Choroid plexus epithelial cell (primary cell): ENCODE measurements around the gene CACNA1H.
A peak's percentile ranks its signal among the peaks of the same experiment; 100 is the strongest.

Experiments
- DNase-seq: peaks from one replicate; pipeline ENCODE4 v3.0.0-alpha.2; 2010; ENCODE audit warnings: low read depth
- H3K4me3 ChIP-seq: 2 replicates; pipeline ENCODE4 v1.5.1; 2011; ENCODE audit warnings: low read depth, mild to moderate bottlenecking, control low read depth, low read length, moderate library complexity
- TF ChIP-seq, protein P1 (sequence below): conservative IDR thresholded peaks from 2 replicates; pipeline ENCODE4 v1.5.1; 2011; ENCODE audit warnings: low read depth, mild to moderate bottlenecking, control low read depth, inconsistent platforms, low read length, moderate library complexity

Gene CACNA1H

GRCh38 chr16:1121601-1122397, 31.1 kb upstream of the CACNA1H start:
- DNase-seq = no peak
- no peak overlapping the region for H3K4me3 ChIP-seq
- TF ChIP-seq, protein P1, sequence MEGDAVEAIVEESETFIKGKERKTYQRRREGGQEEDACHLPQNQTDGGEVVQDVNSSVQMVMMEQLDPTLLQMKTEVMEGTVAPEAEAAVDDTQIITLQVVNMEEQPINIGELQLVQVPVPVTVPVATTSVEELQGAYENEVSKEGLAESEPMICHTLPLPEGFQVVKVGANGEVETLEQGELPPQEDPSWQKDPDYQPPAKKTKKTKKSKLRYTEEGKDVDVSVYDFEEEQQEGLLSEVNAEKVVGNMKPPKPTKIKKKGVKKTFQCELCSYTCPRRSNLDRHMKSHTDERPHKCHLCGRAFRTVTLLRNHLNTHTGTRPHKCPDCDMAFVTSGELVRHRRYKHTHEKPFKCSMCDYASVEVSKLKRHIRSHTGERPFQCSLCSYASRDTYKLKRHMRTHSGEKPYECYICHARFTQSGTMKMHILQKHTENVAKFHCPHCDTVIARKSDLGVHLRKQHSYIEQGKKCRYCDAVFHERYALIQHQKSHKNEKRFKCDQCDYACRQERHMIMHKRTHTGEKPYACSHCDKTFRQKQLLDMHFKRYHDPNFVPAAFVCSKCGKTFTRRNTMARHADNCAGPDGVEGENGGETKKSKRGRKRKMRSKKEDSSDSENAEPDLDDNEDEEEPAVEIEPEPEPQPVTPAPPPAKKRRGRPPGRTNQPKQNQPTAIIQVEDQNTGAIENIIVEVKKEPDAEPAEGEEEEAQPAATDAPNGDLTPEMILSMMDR = no peak

GRCh38 chr16:1122398-1122765, 30.5 kb upstream of the CACNA1H start:
- TF ChIP-seq, protein P1 = no peak
- no peak for DNase-seq
- no peak overlapping the region for H3K4me3 ChIP-seq

DNA sequence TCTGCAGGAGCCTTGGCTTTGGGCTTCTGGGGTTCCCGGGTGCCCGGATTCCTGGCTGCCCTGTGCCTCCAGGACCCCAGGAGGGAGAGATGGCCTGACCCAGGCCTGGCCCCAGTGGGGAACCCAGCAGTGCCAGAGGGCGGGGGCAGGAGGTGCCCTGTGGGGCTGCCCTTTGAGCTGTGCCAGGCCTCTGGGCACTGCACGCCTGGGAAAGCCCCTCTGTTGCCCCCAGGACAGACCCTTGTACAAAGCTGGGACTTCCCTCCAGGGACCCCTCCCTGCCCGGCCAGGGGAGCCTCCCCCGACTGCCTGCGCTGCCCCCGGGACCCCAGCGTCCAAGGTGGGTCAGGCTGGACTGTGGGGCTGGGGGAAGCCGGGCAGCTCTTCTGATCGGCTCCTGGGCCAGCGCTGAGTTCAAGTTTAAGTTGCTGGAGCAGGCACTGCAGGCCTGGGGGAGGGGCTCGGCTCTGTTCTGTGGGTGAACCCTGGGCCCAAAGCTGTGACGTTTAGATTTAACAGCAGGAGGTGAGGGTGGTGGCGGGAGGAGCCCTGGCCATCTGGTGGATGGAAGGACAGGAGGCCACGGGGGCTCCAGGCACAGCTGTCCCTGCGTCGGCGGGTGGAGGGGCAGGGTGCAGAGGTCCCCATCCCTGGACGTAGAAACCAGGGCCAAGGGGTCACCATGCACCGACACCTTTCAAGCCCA, 29.2 kb upstream of the CACNA1H start:
- TF ChIP-seq, protein P1 = no peak
- no peak for DNase-seq
- no peak overlapping the region for H3K4me3 ChIP-seq

DNA sequence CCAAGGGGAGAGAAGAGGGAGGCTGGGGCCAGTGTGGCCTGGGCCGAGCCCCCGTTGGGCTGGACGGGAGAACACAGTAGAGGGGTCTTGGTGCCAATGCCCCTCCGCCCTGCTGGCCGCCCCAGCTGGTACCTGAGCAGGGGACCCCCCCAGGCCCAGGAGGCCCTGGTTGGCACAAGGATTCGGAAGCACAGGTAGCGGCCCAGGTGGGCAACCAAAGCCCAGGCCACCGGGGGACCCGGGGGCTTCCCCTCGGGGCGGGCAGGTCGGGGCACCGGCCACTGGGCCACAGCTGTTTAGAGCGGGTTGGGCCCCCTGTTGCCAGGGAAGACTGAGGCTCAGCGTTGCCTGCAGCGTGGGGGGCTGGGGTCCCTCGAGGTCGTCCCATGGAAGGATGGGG, 28.6 kb upstream of the CACNA1H start:
- TF ChIP-seq, protein P1 = no peak
- no peak for DNase-seq
- no peak overlapping the region for H3K4me3 ChIP-seq

GRCh38 chr16:1124795-1125194, 28.1 kb upstream of the CACNA1H start:
- H3K4me3 ChIP-seq = no peak overlapping the region
- TF ChIP-seq, protein P1 = no peak
- no peak for DNase-seq

GRCh38 chr16:1125471-1125870, 27.4 kb upstream of the CACNA1H start:
- H3K4me3 ChIP-seq = no peak overlapping the region
- TF ChIP-seq, protein P1 = no peak
- peak; percentile 24 for DNase-seq
